ENCODE results near the gene NKX2-8.

NKX2-8 gene

DNA sequence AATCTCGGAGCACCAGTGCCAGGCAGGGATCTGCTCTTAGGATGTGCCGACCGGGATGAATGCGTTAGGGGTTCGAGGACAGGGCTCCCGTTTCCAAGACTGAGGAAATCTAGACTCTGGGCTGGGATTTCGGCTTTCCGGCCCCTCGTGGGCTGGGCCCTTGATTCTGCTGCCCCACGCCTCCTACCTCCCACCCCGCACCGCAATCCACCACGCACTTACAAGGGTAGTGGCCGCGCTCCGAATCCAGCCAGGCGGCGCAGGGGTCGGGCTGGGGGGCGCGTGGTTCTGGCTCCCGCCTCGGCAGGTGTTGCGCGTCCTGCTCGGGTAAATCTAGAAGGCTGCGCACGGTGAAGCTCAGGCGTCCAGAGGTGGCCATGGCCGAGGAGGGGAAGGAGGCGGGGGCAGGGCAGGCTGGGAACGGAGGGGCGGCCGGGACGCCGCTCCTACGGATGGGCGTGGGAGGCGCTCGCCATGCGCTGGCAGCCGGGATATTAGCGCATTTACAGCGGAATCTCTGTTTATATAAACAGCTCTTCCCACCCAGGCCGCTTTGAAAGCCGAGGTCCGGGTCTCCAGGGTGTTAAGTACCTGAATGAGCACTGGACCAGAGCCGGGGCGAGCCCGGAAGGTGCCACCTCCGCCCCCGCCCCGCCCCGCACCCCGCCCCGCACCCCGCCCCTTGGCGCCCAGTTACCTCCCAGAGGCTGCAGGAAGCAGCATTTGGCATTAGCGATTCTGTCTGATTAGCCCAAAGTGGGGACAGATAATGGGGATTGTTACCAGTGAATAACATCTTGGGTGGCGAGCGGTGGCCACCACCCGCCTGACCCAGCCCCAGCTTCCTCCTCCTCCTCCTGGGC is at the start of gene NKX2-8:
Gene NKX2-8 (minus strand): TSS at position 604 of the 863 bp plus-strand sequence. CDS start 225 bp downstream, at position 379.
- TF ChIP-seq CTCF (IDR thresholded peaks at IDR 0.05; ENCODE audit: low read depth, low read length): no peak
- peak within 1 kb of the TSS; percentile 42 for H3K4me3 ChIP-seq (ENCODE audit: low read depth, low read length)

DNA sequence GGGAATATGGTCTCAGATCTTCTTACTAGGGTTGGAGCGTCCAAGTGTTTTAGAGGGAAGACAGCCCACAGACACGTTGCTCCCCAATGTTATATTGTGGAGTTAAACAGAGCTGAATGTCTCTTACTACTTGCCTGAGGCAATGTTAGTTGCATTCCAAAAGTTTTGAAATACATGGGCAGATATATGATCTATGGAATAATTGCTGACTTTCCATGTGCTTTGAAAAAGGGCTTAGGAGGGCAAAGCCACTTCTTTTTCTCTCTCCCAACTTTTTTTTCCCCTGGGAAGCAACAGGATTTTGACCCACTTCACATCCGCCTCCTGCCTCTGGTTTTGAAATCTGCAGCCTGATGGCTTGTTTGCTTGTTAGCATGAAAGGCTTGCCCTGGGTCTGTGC is 45.6 kb upstream of the NKX2-8 start:
- TF ChIP-seq CTCF (IDR thresholded peaks at IDR 0.05; ENCODE audit: low read depth, low read length): no peak
- no peak overlapping the region for H3K4me3 ChIP-seq (ENCODE audit: low read depth, low read length)

GRCh38 chr14:36626151-36626550 is 43.7 kb upstream of the NKX2-8 start:
- TF ChIP-seq CTCF (IDR thresholded peaks at IDR 0.05; ENCODE audit: low read depth, low read length): no peak
- H3K4me3 ChIP-seq (ENCODE audit: low read depth, low read length): no peak overlapping the region

GRCh38 chr14:36625436-36625835 is 43.0 kb upstream of the NKX2-8 start:
- no peak for TF ChIP-seq CTCF (IDR thresholded peaks at IDR 0.05; ENCODE audit: low read depth, low read length)
- H3K4me3 ChIP-seq (ENCODE audit: low read depth, low read length): no peak overlapping the region

GRCh38 chr14:36625014-36625413 is 42.6 kb upstream of the NKX2-8 start:
- TF ChIP-seq CTCF (IDR thresholded peaks at IDR 0.05; ENCODE audit: low read depth, low read length): no peak
- H3K4me3 ChIP-seq (ENCODE audit: low read depth, low read length): no peak overlapping the region

DNA sequence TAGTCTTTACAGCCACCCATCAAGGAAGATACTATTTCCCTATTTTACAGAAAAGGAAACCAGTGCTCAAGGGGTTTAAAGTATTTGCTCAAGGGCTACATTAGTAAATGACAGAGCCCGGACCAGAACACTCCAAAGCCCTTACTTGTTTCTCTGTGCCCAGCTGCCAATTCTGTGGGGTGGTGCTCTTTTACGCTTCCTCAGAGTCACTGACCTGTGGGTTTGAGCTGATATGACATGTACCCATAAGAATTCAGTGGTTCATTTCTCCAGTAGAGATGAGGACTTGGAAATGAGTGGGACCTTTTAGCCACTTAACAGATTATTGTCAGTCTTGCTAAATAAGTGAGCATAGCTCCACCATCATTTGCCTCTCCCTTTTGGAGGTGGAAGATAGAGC is 37.4 kb upstream of the NKX2-8 start:
- TF ChIP-seq CTCF (IDR thresholded peaks at IDR 0.05; ENCODE audit: low read depth, low read length): no peak
- H3K4me3 ChIP-seq (ENCODE audit: low read depth, low read length): no peak overlapping the region

GRCh38 chr14:36619131-36619530 is 36.7 kb upstream of the NKX2-8 start:
- H3K4me3 ChIP-seq (ENCODE audit: low read depth, low read length): no peak overlapping the region
- no peak for TF ChIP-seq CTCF (IDR thresholded peaks at IDR 0.05; ENCODE audit: low read depth, low read length)
